Hematopoietic multipotent progenitor cell (in vitro differentiated cells): ENCODE results near the gene CPNE8. TPM values are rescaled to one million over a fixed set of nuclear protein-coding genes. Genes with fewer than 3 reads are reported as not detected.

Experiments
- DNase-seq, 3 donors: peaks; one replicate each; pipeline ENCODE4 v3.0.0-alpha.2; 2011 to 2015; ENCODE audit warnings: low read depth in 2 of 3, low spot score in 2 of 3
- total RNA-seq: library from RNA; depleted of rRNA; stranded (reverse); fragments of >200 nt; gene quantifications from one replicate; pipeline ENCODE4 v1.2.3, GENCODE V29; 2012

Gene CPNE8
- total RNA-seq, 1 donor, result 7.3 TPM

GRCh38 chr12:38898001-38898684, 7.2 kb downstream of the CPNE8 start:
- DNase-seq, result no peak

DNA sequence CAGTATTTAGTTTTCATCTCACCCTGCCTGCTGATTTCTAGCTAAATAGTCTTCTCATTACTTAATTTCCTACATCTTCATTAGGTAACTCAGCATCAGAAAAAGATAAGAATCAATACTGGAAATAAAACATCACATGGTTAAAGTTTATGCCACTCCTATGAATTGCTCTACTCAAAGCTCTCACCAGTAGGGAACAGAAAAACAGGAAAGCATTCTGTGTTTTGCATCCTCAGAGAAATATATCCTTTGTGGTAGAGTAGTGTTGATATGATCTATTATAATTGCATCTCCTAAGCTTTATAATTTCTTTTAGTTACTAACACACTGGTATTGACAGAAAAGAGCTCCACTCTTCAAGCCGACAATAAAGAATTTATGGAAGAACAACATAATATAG, 9.9 kb downstream of the CPNE8 start:
- DNase-seq, result no peak

DNA sequence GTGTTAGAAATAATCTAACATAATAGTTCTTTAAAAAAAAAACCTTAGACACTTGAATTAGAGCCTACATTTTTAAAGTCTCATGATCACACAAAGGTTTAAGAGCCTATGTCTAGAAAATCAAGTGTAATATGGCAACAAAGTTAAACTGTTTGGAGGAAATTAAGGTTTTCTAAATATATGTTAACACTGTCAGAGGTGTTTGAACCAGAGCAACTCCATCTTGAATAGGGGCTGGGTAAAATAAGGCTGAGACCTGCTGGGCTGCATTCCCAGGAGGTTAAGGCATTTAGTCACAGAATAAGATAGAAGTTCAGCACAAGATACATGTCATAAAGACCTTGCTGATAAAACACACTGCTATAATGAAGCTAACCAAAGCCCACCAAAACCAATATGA, 12.4 kb downstream of the CPNE8 start:
- DNase-seq, result no peak

- no peak for DNase-seq
These were observed 13.2 kb downstream of the CPNE8 start for GRCh38 chr12:38892087-38892786.

- DNase-seq, result peak in 1 of 3 donors; percentile 71
These were observed 15.1 kb downstream of the CPNE8 start for GRCh38 chr12:38890102-38890855.

- no peak for DNase-seq
These were observed 16.0 kb downstream of the CPNE8 start for GRCh38 chr12:38889297-38889815.

DNA sequence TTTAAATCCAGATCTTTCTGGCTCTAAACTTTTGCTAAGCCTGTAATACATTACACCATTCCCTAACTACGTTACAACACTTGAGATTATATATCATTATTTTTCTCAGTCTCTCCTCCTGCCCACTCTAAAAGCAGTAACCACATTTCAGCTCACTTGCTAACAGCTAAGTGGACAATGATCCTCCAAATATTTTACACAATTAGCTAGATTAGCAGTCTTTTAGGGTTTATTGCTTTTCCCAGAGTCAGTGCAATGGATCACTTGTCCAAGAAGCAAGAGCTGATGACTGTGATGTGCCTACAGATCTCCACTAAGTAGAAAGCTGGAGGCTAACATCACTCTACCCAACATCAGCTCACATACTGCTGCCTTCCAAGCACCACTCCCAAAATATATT, 17.6 kb downstream of the CPNE8 start:
- no peak for DNase-seq

DNA sequence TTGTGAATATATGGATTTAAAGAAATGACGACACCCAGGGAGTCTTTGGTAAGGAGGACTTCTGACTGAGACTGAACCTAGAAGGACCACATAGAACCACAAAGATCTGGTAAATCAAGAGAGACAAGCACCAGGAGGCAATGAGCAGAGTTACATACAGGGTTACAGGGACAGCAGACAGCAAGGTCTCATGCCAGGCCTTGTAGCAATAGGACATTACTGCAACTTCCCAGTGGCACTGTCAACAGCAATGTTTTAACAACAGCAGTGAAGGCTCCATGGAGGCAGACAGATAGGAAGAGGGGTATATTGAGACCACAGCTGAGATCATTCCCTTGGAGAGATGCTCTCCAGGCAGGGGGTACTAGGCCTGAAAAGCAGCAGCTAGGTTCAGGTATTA, 18.5 kb downstream of the CPNE8 start:
- DNase-seq, result no peak

DNA sequence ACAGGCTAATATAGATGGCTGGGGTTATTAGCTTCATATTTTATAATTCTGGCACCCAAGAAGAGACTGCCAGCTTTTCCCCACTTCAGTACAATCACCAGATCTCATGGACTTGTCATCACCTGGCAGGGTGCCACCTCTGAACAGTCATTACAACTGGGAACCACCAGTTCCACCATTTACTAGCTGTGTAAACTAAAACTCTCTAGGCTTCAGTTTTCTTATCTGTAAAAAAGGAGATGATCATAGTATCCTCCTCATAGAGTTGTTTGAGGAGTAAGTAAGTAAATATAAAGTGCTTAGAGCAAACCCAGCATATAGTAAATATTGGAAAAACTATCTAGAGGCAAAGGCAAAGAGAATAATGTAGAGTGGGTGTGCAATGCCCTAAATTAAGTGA, 19.3 kb downstream of the CPNE8 start:
- no peak for DNase-seq

DNA sequence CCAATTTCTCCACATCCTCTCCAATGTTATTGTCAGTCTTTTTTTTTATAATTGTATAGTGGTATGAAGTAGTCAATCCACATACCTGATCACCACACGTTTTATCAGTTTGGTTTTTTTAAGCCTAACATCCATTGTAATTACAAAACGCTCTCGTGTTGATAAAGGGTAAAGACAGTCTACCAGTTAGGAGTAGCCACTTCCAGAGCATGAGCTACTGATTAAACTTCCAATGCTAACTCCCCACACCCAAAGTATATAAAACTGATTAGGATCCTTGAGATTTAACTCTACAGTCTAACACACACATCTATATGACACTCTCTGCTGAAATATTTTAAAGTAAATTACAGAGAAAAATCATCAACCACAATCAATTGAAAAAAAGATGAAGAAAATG, 20.7 kb downstream of the CPNE8 start:
- no peak for DNase-seq

DNA sequence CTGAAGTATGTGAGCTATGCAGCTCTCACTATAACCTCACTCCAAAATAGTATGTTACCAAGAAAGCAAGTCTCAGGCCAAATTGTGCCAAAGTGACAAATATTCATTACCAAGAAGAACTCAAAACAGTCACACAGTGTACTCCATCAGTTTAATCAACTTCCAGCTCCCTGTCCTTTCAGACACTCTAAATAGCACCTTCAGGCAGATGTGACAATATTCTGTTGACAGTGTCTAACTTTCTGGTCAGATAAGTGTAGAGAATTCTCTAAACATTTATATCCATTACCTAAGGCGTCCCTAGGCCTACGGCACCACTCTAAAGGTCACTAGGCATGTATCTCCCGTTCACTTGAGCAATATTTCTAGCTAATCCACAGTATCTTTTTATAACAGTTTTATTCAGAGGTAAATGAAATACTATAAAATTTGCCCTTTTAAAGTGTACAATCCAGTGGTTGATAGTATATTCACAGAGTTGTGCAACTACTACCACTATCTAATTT, 21.7 kb downstream of the CPNE8 start:
- DNase-seq, result no peak

DNA sequence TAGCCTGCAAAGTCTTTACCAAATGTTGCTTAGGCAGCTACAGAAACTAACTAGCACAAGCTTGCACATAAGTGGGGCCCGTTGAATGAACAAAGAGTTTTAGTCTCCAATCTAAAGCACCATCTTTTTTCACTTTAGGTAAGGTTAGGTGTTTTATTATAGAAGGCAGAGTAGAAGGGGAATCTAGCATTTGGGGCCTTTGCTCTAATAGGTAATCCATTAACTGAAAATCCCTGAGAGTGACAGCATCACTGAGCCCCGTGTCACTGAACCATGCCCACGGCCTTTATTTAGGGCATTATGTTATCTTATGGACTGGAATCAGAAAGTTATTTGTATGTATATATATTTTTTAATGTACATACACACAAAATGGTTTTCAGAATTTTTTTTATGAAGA, 25.1 kb downstream of the CPNE8 start:
- DNase-seq, result no peak

DNA sequence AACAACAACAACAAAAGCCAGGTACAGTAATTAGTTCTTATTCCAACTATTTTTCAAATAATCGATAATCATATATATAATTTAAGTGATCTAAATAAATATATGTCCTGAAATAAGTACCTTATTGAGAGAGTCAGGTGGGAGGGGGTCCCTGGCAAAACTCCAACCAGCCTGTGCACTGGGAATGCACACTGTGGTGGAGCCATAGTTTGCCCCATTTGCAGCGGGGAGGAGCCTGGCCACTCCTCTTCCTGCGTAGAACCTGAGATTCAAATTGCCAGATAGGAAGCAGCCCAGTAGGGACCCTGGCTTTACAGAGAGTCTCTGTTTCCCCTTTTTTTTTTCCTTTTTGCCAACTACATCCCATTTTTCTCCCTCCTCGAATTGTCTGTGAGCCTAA, 26.4 kb downstream of the CPNE8 start:
- no peak for DNase-seq

GRCh38 chr12:38878333-38878705, 27.1 kb downstream of the CPNE8 start:
- no peak for DNase-seq

DNA sequence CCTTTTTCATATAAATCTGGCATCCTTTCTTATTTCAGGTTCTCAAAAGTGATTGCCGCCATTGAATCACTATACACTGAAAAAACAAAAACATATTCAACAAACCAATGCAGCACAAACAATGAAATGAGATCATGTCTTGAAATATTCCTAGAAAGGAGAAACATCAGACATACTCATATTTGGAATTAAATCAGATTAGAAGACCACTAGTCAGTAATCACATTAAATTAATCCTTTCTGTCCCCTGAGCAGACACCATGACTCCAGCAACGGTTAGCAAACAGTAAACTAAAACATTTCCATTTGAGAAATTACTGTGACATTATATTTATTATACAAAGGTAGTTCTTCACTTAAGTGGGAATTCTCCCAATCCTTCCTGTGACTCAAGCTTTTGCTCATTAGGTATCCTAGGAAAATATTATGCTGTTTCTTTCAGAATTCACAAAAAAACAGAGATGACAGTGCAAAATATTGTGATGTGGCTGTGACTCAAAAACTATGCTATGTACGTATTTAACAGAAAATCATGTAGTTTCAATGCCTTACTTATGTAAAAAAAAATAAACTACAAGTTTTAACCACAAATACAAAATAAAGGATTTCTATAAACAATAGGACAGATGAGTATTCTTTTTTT, 29.7 kb downstream of the CPNE8 start:
- no peak for DNase-seq

- peak in 1 of 3 donors; percentile 54 for DNase-seq
These were observed 32.8 kb downstream of the CPNE8 start for GRCh38 chr12:38872561-38872960.

- peak in 2 of 3 donors; percentile 20 to 45 for DNase-seq
These were observed 33.2 kb downstream of the CPNE8 start for GRCh38 chr12:38872156-38872555.

DNA sequence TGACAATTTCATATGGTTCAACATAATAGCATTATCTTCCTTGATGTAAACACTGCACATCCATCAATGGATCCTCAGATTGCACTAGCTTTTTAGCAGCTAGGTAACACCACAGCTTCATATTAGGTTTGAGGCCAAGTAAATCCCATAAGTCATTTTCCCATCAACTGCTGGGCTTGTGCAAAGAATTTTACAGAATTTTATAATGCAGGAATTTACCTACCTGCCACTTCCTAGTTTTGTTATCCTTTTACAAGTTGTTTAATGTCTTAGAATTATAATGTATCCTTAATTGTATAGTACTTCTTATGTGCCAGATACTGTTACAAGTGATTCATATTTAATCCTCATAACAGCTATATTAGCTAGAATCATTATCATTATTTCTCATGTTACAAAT, 36.4 kb downstream of the CPNE8 start:
- no peak for DNase-seq

GRCh38 chr12:38850461-38850860, 54.9 kb downstream of the CPNE8 start:
- no peak for DNase-seq

DNA sequence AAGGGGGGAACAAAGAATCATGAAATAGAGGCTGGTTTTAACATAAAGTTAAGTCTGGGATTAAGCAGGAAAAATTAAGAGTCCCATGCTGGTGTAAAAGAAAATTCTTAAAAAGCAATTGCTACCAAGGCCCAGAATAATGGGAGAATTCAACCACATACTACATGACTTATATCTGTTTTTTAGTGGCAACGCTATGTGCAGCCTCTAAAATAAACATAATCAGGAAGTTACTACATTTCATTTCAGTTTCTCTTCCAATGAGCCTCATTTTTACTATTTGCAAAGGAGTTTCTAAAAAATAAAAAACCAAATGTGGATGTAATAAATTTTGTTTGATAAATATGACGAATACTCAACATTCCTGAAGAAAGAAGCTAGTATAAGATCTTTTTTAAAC, 58.1 kb downstream of the CPNE8 start:
- no peak for DNase-seq

DNA sequence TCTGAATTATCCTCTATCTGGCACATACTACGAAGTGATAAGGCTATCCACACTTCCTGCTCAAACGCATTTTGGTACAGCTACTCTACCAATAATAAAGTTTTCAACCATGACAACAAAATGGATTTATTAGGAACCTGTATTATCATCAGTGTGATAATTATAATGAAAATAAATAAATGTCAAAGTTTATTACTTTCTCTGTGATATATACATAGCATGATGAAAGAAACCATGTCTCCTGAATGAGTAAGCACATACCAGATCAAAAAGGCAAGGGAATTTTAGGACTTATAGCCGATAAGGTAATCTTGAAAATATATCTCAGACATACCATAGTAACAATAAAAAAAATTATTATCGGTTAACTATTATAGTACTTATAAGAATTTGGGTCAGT, 61.1 kb downstream of the CPNE8 start:
- DNase-seq, result no peak
